Panc1 (cell line): Measurements from ENCODE around the gene MPV17. TPM values are rescaled to one million over a fixed set of nuclear protein-coding genes. Genes with fewer than 3 reads are reported as not detected.

Experiments used
- ATAC-seq: fragments of 200-7000 bp; cut with Tn5 transposase; 2 replicates; pipeline ENCODE4 v1.9.1; 2020; ENCODE audit warnings: mild to moderate bottlenecking, moderate library complexity
- BruUV-seq: library from RNA; stranded (reverse); fragments of 400-500 nt; replicated peaks from 2 replicates; lab custom pipeline; 2021; lab: Mats Ljungman, UMichigan
- CTCF ChIA-PET: fragments of 300-600 bp; sonication (Branson Sonifier 250); formaldehyde crosslinking; loops from one replicate; lab custom pipeline; 2022; ENCODE audit warnings: antibody characterized with exemption; lab: Charles Lee
- POLR2A ChIA-PET: fragments of 300-600 bp; sonication (Branson Sonifier 250); formaldehyde crosslinking; loops from one replicate; lab custom pipeline; 2022; ENCODE audit warnings: antibody characterized with exemption; lab: Charles Lee
- DNase-seq: peaks from one replicate; pipeline ENCODE4 v3.0.0-alpha.2; 2010; ENCODE audit warnings: low read depth, low spot score
- H3K27ac ChIP-seq: 2 replicates; pipeline ENCODE4 v1.5.1; 2011; ENCODE audit warnings: mild to moderate bottlenecking, low read length, inconsistent platforms
- H3K27me3 ChIP-seq: fragments of 200-500 bp; sonication (Bioruptor generic); 2 replicates; pipeline ENCODE4 v1.6.0; 2014; ENCODE audit warnings: low read length, inconsistent platforms; ENCODE audit not compliant: control insufficient read depth, insufficient read depth
- H3K36me3 ChIP-seq: fragments of 200-500 bp; sonication (Bioruptor generic); 2 replicates; pipeline ENCODE4 v1.5.1; 2014; ENCODE audit warnings: inconsistent platforms, mild to moderate bottlenecking, low read length, moderate library complexity; ENCODE audit not compliant: control insufficient read depth, insufficient read depth
- H3K4me1 ChIP-seq: 2 replicates; pipeline ENCODE4 v1.5.1; 2011; ENCODE audit warnings: inconsistent platforms, mild to moderate bottlenecking, low read length, moderate library complexity; ENCODE audit not compliant: control insufficient read depth, insufficient read depth
- H3K4me3 ChIP-seq, 2 experiments: 2 replicates each; pipeline ENCODE4 v1.5.1; 2011 to 2012; ENCODE audit warnings: low read depth in 2 of 2, low read length in 2 of 2, mild to moderate bottlenecking in 2 of 2, inconsistent platforms in 1 of 2, moderate library complexity in 1 of 2
- H3K9me3 ChIP-seq: fragments of 200-500 bp; sonication (Bioruptor generic); 2 replicates; pipeline ENCODE4 v1.5.1; 2014; ENCODE audit warnings: low read depth, mild to moderate bottlenecking, inconsistent platforms, low read length, moderate library complexity; ENCODE audit not compliant: control insufficient read depth, insufficient read depth
- POLR2AphosphoS5 ChIP-seq: IDR thresholded peaks from 2 replicates; pipeline ENCODE4 v1.6.1; 2012; ENCODE audit warnings: mild to moderate bottlenecking, low read depth, low read length, moderate library complexity
- SIN3A ChIP-seq: IDR thresholded peaks from 2 replicates; pipeline ENCODE4 v1.6.1; 2012; ENCODE audit warnings: low read depth, mild to moderate bottlenecking, low read length, moderate library complexity, borderline replicate concordance; ENCODE audit not compliant: insufficient read depth
- TCF7L2 ChIP-seq: IDR thresholded peaks from 2 replicates; pipeline ENCODE4 v1.6.1; 2011; ENCODE audit warnings: mild to moderate bottlenecking, low read depth, low read length, inconsistent platforms
- in situ Hi-C: cut with HindIII; loops from 2 replicates; pipeline ENCODE4 v1.10.0; 2016; ENCODE audit warnings: low sequenced_read_pairs, low pct_unique_long_range_greater_than_20kb
- intact Hi-C: fragments of 100-400 bp; cut with micrococcal nuclease; formaldehyde crosslinking; loops from one replicate; pipeline ENCODE4 v1.10.0; 2022; ENCODE audit not compliant: unreplicated experiment
- total RNA-seq: library from RNA; stranded (reverse); gene quantifications from one replicate; pipeline ENCODE4 v1.2.1, GENCODE V29; 2021; ENCODE audit not compliant: unreplicated experiment
- TF ChIP-seq, protein P1 (sequence below), 2 experiments: IDR thresholded peaks; 2 replicates each; pipeline ENCODE4 v1.6.1; 2011 to 2012; ENCODE audit warnings: low read depth in 2 of 2, control low read depth in 1 of 2, low read length in 1 of 2, mild to moderate bottlenecking in 1 of 2, moderate library complexity in 1 of 2; ENCODE audit not compliant: insufficient read depth in 1 of 2
- TF ChIP-seq, protein P2 (sequence below): fragments of 450-650 bp; IDR thresholded peaks from 2 replicates; pipeline ENCODE4 v1.5.1; 2017; ENCODE audit warnings: mild to moderate bottlenecking

Gene MPV17
- total RNA-seq, 1 experiment from 2014 or later = 89.5 TPM

DNA sequence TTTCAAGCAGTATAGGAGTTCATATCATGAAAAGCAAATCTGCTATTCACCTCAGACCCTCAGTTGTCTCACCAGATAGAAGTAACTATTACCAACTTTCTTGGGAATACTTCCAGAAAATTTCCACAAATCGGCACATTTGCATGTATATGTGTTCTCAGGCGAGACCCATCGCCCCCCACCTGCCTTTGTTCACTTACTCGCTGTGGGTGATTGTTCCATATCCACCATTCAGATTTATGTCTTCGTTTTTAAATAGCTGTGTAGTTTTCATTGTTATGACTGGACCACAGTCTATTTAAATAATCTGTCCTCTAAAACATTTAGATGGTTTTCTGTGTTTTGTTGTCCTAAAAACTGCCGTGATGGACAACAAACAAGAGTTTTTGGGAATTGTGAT lies 37.4 kb downstream of the MPV17 start:
- H3K36me3 ChIP-seq = no peaks in the 10 kb centered on the region
- no peak for ATAC-seq
- H3K9me3 ChIP-seq = no peaks in the 10 kb centered on the region
- no peaks in the 10 kb centered on the region for H3K27me3 ChIP-seq
- in situ Hi-C loops (no loop called here), intact Hi-C loops (no loop called here)
- TF ChIP-seq POLR2AphosphoS5 = no peak
- TF ChIP-seq, protein P1, sequence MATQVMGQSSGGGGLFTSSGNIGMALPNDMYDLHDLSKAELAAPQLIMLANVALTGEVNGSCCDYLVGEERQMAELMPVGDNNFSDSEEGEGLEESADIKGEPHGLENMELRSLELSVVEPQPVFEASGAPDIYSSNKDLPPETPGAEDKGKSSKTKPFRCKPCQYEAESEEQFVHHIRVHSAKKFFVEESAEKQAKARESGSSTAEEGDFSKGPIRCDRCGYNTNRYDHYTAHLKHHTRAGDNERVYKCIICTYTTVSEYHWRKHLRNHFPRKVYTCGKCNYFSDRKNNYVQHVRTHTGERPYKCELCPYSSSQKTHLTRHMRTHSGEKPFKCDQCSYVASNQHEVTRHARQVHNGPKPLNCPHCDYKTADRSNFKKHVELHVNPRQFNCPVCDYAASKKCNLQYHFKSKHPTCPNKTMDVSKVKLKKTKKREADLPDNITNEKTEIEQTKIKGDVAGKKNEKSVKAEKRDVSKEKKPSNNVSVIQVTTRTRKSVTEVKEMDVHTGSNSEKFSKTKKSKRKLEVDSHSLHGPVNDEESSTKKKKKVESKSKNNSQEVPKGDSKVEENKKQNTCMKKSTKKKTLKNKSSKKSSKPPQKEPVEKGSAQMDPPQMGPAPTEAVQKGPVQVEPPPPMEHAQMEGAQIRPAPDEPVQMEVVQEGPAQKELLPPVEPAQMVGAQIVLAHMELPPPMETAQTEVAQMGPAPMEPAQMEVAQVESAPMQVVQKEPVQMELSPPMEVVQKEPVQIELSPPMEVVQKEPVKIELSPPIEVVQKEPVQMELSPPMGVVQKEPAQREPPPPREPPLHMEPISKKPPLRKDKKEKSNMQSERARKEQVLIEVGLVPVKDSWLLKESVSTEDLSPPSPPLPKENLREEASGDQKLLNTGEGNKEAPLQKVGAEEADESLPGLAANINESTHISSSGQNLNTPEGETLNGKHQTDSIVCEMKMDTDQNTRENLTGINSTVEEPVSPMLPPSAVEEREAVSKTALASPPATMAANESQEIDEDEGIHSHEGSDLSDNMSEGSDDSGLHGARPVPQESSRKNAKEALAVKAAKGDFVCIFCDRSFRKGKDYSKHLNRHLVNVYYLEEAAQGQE (IDR thresholded peaks at IDR 0.05; ENCODE audit: insufficient read depth in 1 of 2, low read depth in 2 of 2, low read length in 1 of 2) = no peak
- TF ChIP-seq SIN3A = no peak
- TF ChIP-seq, protein P2, sequence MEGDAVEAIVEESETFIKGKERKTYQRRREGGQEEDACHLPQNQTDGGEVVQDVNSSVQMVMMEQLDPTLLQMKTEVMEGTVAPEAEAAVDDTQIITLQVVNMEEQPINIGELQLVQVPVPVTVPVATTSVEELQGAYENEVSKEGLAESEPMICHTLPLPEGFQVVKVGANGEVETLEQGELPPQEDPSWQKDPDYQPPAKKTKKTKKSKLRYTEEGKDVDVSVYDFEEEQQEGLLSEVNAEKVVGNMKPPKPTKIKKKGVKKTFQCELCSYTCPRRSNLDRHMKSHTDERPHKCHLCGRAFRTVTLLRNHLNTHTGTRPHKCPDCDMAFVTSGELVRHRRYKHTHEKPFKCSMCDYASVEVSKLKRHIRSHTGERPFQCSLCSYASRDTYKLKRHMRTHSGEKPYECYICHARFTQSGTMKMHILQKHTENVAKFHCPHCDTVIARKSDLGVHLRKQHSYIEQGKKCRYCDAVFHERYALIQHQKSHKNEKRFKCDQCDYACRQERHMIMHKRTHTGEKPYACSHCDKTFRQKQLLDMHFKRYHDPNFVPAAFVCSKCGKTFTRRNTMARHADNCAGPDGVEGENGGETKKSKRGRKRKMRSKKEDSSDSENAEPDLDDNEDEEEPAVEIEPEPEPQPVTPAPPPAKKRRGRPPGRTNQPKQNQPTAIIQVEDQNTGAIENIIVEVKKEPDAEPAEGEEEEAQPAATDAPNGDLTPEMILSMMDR = no peak
- no peak for TF ChIP-seq TCF7L2
- no peak overlapping the region for H3K27ac ChIP-seq
- H3K4me1 ChIP-seq = peaks cover 11% of the 10 kb centered on the region
- BruUV-seq = no TSS peak
- H3K4me3 ChIP-seq = no peak overlapping the region
- DNase-seq = no peak
- POLR2A ChIA-PET = no interaction called here
- CTCF ChIA-PET = no interaction called here

DNA sequence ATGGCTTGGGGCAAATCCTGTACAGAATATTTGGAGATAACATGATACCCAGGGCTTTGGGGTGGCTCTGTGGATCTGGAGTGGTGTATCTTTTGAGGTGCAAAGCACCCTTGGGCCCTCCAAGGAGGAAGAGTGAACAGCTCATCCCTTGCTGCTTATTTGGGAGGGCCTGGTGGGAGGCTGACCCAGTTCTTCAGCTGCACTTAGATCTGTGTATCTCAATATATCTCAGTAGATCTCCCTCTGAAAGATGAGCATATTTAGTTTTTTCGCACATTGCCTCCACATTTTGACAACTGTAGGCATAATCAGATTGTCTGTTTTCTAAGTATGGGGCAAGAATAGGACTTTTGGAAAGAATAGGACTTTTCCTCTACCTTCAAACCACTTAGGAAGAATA lies 37.9 kb downstream of the MPV17 start:
- Histone ChIP-seq H3K4me3 (no peak overlapping the region), H3K4me1 (peaks cover 15% of the 10 kb centered on the region), H3K36me3 (no peaks in the 10 kb centered on the region), H3K27ac (no peak overlapping the region), H3K27me3 (no peaks in the 10 kb centered on the region), H3K9me3 (no peaks in the 10 kb centered on the region)
- ChIA-PET CTCF (no interaction called here), POLR2A (no interaction called here)
- BruUV-seq = no TSS peak
- ATAC-seq (no peak), DNase-seq (no peak)
- TF ChIP-seq, protein P1 (IDR thresholded peaks at IDR 0.05; ENCODE audit: insufficient read depth in 1 of 2, low read depth in 2 of 2, low read length in 1 of 2) = no peak
- TF ChIP-seq TCF7L2 (no peak), POLR2AphosphoS5 (no peak), SIN3A (no peak)
- TF ChIP-seq, protein P2 = no peak
- intact Hi-C loops = loop anchor here (5.0 kb wide), 1 partner anchor 188 kb away; no protein-coding TSS in a partner anchor
- in situ Hi-C loops = no loop called here
